Measurements from ENCODE around the gene CNKSR1.

The CNKSR1 gene

DNA sequence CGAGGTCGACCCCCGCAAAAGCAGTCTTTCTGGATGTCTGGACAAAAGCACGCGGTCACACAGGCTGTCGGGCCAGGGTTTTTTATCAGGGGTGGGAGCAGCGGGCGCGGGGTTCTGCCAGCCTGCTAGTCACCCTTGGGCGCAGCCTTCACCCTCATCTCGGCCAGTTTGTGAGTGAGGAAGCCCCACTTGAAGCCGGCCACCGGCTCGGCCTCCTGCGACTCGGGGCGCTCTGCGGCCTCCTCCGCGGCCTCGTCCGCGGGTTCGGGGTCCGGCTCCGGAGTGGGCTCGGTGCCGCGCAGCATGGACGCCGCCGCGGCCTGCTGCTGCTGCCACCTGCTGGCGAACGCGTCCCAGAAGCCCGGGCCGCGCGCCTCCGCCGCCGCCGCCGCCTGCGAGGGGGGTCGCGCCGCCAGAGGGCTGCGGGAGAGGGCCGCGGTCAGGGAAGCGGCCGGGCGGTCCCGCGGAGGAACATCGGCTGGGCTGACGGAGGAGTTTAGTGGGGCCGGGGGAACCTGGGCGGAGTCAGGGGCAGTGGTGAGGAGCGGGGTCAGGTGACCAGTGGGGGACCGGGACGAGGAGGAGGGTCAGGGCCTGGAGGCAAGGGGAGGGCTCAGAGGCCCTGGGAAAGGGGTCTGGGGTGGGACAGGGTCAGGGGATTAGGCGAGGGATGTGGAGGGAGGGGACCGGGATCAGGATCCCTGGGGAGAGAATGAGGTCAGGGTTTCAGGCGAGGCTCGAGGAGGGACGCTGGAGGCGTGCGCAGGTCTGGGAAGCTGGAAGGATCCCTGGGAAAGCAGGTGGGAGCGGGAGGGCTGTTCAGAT is 13.0 kb upstream of the CNKSR1 start (continued):
- TF ChIP-seq, protein P1, sequence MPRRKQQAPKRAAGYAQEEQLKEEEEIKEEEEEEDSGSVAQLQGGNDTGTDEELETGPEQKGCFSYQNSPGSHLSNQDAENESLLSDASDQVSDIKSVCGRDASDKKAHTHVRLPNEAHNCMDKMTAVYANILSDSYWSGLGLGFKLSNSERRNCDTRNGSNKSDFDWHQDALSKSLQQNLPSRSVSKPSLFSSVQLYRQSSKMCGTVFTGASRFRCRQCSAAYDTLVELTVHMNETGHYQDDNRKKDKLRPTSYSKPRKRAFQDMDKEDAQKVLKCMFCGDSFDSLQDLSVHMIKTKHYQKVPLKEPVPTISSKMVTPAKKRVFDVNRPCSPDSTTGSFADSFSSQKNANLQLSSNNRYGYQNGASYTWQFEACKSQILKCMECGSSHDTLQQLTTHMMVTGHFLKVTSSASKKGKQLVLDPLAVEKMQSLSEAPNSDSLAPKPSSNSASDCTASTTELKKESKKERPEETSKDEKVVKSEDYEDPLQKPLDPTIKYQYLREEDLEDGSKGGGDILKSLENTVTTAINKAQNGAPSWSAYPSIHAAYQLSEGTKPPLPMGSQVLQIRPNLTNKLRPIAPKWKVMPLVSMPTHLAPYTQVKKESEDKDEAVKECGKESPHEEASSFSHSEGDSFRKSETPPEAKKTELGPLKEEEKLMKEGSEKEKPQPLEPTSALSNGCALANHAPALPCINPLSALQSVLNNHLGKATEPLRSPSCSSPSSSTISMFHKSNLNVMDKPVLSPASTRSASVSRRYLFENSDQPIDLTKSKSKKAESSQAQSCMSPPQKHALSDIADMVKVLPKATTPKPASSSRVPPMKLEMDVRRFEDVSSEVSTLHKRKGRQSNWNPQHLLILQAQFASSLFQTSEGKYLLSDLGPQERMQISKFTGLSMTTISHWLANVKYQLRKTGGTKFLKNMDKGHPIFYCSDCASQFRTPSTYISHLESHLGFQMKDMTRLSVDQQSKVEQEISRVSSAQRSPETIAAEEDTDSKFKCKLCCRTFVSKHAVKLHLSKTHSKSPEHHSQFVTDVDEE (CRISPR knock-in tag; IDR thresholded peaks at IDR 0.05) = 0 out of 2 replicates have a peak, but pooled peaks have one; percentile 7

DNA sequence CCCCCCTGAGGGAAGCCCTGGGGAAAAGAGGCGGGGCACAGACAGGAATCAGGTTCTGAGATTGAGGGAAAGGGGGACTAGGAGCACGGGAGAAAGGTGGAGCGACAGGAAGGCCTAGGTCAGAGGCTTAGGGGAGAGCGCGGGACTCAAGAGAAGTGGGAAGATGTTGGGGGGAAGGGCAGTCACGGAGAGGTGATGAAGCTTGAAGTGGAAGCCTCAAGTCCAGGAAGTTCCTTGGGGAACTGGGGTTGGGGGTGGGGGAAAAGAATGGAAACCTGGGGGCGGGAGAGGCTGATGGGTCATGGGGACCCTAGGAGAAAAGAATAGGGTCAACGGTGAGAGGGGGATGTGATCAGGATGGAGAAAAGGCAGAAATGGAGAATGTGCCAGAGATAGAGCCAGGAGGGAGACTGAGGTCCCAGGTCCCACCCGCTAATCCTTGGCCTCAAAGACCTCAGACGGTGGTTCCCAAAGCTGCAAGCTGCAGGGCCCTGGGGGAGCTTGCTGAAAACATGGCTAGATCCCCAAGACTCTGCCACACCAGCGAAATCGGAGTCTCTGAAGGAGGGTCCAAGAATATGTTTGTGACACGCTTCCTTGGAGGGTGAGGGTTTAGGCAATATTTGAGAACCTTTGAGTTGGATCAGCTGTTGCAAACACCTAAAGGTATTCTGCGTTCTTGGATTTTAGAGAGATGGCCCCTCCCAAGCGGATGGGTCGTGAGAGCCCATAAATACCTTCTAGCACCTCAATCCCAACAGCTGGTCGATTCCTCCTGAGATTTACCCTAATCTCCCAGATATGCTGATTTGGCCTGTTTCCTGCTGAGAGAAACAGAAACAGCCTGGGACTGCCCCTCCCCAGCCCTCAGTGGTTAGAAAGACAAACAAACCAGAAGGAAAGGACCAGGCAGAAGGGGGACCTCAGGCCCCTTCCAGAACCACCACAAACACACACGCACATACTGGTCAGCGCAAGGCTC is 12.1 kb upstream of the CNKSR1 start:
- TF ChIP-seq CSRNP3 (CRISPR knock-in tag; IDR thresholded peaks at IDR 0.05) (no peak), CSDC2 (CRISPR knock-in tag; IDR thresholded peaks at IDR 0.05) (no peak), SNAI2 (CRISPR knock-in tag; IDR thresholded peaks at IDR 0.05) (no peak), TOX (CRISPR knock-in tag; IDR thresholded peaks at IDR 0.05; ENCODE audit: borderline replicate concordance) (no peak), RARB (CRISPR knock-in tag; IDR thresholded peaks at IDR 0.05) (no peak), ARNTL (CRISPR knock-in tag; IDR thresholded peaks at IDR 0.05; ENCODE audit: borderline replicate concordance, low read depth) (no peak), ZNF8 (CRISPR knock-in tag; IDR thresholded peaks at IDR 0.05) (no peak), ZNF565 (CRISPR knock-in tag; conservative IDR thresholded peaks at IDR 0.05; ENCODE audit: low read depth) (no peak), TCF4 (CRISPR knock-in tag; IDR thresholded peaks at IDR 0.05; ENCODE audit: borderline replicate concordance) (no peak), ESRRG (CRISPR knock-in tag; IDR thresholded peaks at IDR 0.05) (no peak)
- TF ChIP-seq, protein P1 (CRISPR knock-in tag; IDR thresholded peaks at IDR 0.05) = no peak
- TF ChIP-seq, protein P2, sequence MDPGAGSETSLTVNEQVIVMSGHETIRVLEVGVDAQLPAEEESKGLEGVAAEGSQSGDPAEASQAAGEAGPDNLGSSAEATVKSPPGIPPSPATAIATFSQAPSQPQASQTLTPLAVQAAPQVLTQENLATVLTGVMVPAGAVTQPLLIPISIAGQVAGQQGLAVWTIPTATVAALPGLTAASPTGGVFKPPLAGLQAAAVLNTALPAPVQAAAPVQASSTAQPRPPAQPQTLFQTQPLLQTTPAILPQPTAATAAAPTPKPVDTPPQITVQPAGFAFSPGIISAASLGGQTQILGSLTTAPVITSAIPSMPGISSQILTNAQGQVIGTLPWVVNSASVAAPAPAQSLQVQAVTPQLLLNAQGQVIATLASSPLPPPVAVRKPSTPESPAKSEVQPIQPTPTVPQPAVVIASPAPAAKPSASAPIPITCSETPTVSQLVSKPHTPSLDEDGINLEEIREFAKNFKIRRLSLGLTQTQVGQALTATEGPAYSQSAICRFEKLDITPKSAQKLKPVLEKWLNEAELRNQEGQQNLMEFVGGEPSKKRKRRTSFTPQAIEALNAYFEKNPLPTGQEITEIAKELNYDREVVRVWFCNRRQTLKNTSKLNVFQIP (CRISPR knock-in tag; IDR thresholded peaks at IDR 0.05; ENCODE audit: borderline replicate concordance, low read depth) = no peak
- TF ChIP-seq, protein P3, sequence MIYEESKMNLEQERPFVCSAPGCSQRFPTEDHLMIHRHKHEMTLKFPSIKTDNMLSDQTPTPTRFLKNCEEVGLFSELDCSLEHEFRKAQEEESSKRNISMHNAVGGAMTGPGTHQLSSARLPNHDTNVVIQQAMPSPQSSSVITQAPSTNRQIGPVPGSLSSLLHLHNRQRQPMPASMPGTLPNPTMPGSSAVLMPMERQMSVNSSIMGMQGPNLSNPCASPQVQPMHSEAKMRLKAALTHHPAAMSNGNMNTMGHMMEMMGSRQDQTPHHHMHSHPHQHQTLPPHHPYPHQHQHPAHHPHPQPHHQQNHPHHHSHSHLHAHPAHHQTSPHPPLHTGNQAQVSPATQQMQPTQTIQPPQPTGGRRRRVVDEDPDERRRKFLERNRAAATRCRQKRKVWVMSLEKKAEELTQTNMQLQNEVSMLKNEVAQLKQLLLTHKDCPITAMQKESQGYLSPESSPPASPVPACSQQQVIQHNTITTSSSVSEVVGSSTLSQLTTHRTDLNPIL (CRISPR knock-in tag; IDR thresholded peaks at IDR 0.05; ENCODE audit: low read depth) = no peak
- ATAC-seq = no peak

DNA sequence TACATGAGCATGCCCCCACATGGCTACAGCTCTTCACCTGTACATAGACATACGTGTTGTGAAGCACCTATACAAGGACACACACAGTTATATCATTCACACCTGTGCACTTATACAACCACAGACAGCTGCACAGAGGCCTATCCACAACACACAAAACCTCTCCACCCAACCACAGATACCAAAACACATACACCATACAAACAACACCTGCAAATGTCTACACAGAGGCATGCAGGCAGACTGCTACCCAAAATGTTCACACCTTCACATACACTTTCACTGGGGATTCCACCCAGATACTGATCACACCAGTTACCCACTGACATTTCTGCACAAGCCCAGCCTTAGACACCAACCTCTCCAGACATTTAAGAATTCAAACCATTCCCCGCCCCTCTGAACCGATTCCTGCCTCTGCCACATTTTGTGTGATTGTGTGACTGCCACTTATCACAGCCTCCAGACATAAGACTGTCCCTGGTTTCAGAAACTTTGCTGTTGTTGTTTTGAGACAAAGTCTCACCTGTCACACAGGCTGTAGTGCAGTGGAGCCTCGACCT is 10.5 kb upstream of the CNKSR1 start:
- no peak for TF ChIP-seq CSRNP3 (CRISPR knock-in tag; IDR thresholded peaks at IDR 0.05)
- no peak for ATAC-seq

All from SK-N-SH treated with all-trans-retinoic acid at 6 μM for 48 hours (cell line).